GM12878 (cell line): ENCODE results near the gene CLVS2. TPM values are rescaled to one million over a fixed set of nuclear protein-coding genes. Genes with fewer than 3 reads are reported as not detected.

Experiments
- ATAC-seq: fragments of 200-7000 bp; cut with Tn5 transposase; 3 replicates; pipeline ENCODE4 v1.9.1; 2020; ENCODE audit warnings: mild to moderate bottlenecking, moderate library complexity
- BruUV-seq: library from RNA; stranded (reverse); fragments of 400-500 nt; replicated peaks from 2 replicates; lab custom pipeline; 2021; lab: Mats Ljungman, UMichigan
- CTCF ChIA-PET: fragments of 300-600 bp; sonication (Branson Sonifier 250); formaldehyde crosslinking; extraction: SDS; loops from one replicate; lab custom pipeline; 2021; ENCODE audit warnings: inconsistent platforms; lab: Yijun Ruan, JAX
- POLR2A ChIA-PET: fragments of 350-600 bp; formaldehyde crosslinking; extraction: SDS; loops from one replicate; lab custom pipeline; 2021; ENCODE audit warnings: inconsistent platforms; lab: Charles Lee
- RAD21 ChIA-PET: fragments of 300-600 bp; sonication (Branson Sonifier 250); formaldehyde crosslinking; loops from one replicate; lab custom pipeline; 2023; ENCODE audit warnings: antibody characterized with exemption; ENCODE audit not compliant: unreplicated experiment; lab: Charles Lee
- SMC1A ChIA-PET: fragments of 300-600 bp; sonication (Branson Sonifier 250); formaldehyde crosslinking; loops from one replicate; lab custom pipeline; 2023; ENCODE audit not compliant: unreplicated experiment, uncharacterized antibody; lab: Charles Lee
- DNase-seq: peaks from one replicate; pipeline ENCODE4 v3.0.0-alpha.2; 2011; ENCODE audit warnings: low read depth, low spot score
- FAIRE-seq: peaks from 3 replicates; lab custom pipeline; 2011; peaks lifted over from hg19 to GRCh38; lab: Jason Lieb, UNC
- H2AFZ ChIP-seq: 2 replicates; pipeline ENCODE4 v1.6.0; 2011; ENCODE audit warnings: low read depth, low read length, control low read depth; ENCODE audit not compliant: control insufficient read depth
- H3K27ac ChIP-seq: 2 replicates; pipeline ENCODE4 v1.5.1; 2011; ENCODE audit warnings: control low read depth; ENCODE audit not compliant: control insufficient read depth, insufficient read depth
- H3K27me3 ChIP-seq, 2 experiments: replicated peaks in 1 of 2; 2 replicates each; pipeline versions ENCODE4 v1.6.0 to v1.6.1; 2011; ENCODE audit warnings: low read length in 1 of 2; ENCODE audit not compliant: control insufficient read depth in 2 of 2, insufficient read depth in 2 of 2
- H3K36me3 ChIP-seq, 2 experiments: 2 replicates each; pipeline ENCODE4 v1.5.1; 2011; ENCODE audit warnings: low read length in 1 of 2; ENCODE audit not compliant: control insufficient read depth in 2 of 2, insufficient read depth in 2 of 2
- H3K4me1 ChIP-seq: 2 replicates; pipeline ENCODE4 v1.6.1; 2011; ENCODE audit warnings: mild to moderate bottlenecking, low read length, moderate library complexity, mixed read lengths; ENCODE audit not compliant: control insufficient read depth, insufficient read depth
- H3K4me2 ChIP-seq: 2 replicates; pipeline ENCODE4 v1.6.0; 2011; ENCODE audit warnings: control low read depth; ENCODE audit not compliant: control insufficient read depth, insufficient read depth
- H3K4me3 ChIP-seq: fragments of 200-600 bp; sonication (generic); 2 replicates; pipeline ENCODE4 v1.5.1; 2016
- H3K79me2 ChIP-seq: 2 replicates; pipeline ENCODE4 v1.6.0; 2011; ENCODE audit warnings: low read length; ENCODE audit not compliant: control insufficient read depth, insufficient read depth
- H3K9ac ChIP-seq: 2 replicates; pipeline ENCODE4 v1.8.0; 2011; ENCODE audit warnings: low read length, control low read depth, mixed read lengths; ENCODE audit not compliant: control insufficient read depth, insufficient read depth
- H3K9me3 ChIP-seq: replicated peaks from 3 replicates; pipeline ENCODE4 v1.5.1; 2011; ENCODE audit warnings: mild to moderate bottlenecking, low read length; ENCODE audit not compliant: control insufficient read depth, insufficient read depth
- H4K20me1 ChIP-seq: 2 replicates; pipeline ENCODE4 v1.6.0; 2011; ENCODE audit not compliant: control insufficient read depth, insufficient read depth
- CBFB ChIP-seq: IDR thresholded peaks from 2 replicates; pipeline ENCODE4 v1.6.1; 2016; ENCODE audit warnings: antibody characterized with exemption, low read depth
- ELK1 ChIP-seq: IDR thresholded peaks from 2 replicates; pipeline ENCODE4 v1.6.1; 2012; ENCODE audit warnings: low read depth, low read length, improper control_type of control experiment
- MEF2B ChIP-seq: fragments of 450-650 bp; IDR thresholded peaks from 2 replicates; pipeline ENCODE4 v1.6.1; 2018; ENCODE audit warnings: mild to moderate bottlenecking, moderate library complexity; ENCODE audit not compliant: partially characterized antibody, poor library complexity, severe bottlenecking
- NFIC ChIP-seq: IDR thresholded peaks from 2 replicates; pipeline ENCODE4 v1.6.1; 2012; ENCODE audit warnings: low read depth, mild to moderate bottlenecking, inconsistent platforms, low read length, moderate library complexity
- POLR2AphosphoS2 ChIP-seq: IDR thresholded peaks from 2 replicates; pipeline ENCODE4 v1.6.1; 2011; ENCODE audit warnings: low read depth, mild to moderate bottlenecking, low read length, improper control_type of control experiment, moderate library complexity
- REST ChIP-seq: IDR thresholded peaks from 2 replicates; pipeline ENCODE4 v1.6.1; 2012; ENCODE audit warnings: mild to moderate bottlenecking, low read depth, low read length
- SP1 ChIP-seq: IDR thresholded peaks from one replicate; pipeline ENCODE4 v1.6.1; 2011; ENCODE audit warnings: low read depth, low read length
- ZBED1 ChIP-seq: IDR thresholded peaks from 2 replicates; pipeline ENCODE4 v1.6.1; 2016; ENCODE audit warnings: borderline replicate concordance
- ZBTB40 ChIP-seq: fragments of 450-650 bp; IDR thresholded peaks from 2 replicates; pipeline ENCODE4 v1.6.1; 2016; ENCODE audit warnings: mild to moderate bottlenecking, moderate library complexity, borderline replicate concordance
- WGBS: methylation state at CpG from one replicate; pipeline ENCODE4 v1.1.6; 2016; ENCODE audit warnings: low lambda C conversion rate; ENCODE audit not compliant: insufficient replicate concordance, insufficient coverage; ENCODE audit errors: missing lambda C conversion rate; 5-methylcytosine and 5-hydroxymethylcytosine counted together
- in situ Hi-C: fragments of 300-500 bp; cut with MboI; formaldehyde crosslinking; loops from 9 replicates; pipeline ENCODE4 v1.14.3; 2018; ENCODE audit warnings: mixed read lengths
- intact Hi-C: fragments of 100-400 bp; cut with micrococcal nuclease; formaldehyde crosslinking; loops from one replicate; pipeline ENCODE4 v1.14.2; 2022; ENCODE audit not compliant: unreplicated experiment
- polyA plus RNA-seq, 11 experiments: library from polyadenylated mRNA; depleted of rRNA in 4 of 11; unstranded in 6 of 11; stranded (reverse) in 5 of 11; fragments of >200 nt; fragmentation: Nextera tagmentation in 4 of 11; fragmentation: Illumina TruSeq in 1 of 11; extraction: Ambion mirVana in 4 of 11; extraction: Trizol in 1 of 11; gene quantifications; 1 replicate in 1 of 11; 2 replicates in 10 of 11; pipeline versions ENCODE4 v1.2.1 to v1.2.3, GENCODE V29; 2011 to 2016; ENCODE audit warnings: inconsistent platforms in 2 of 11, missing spikeins in 2 of 11, low read depth in 1 of 11
- total RNA-seq, 4 experiments: library from RNA; depleted of rRNA in 3 of 4; stranded (reverse); fragments of >200 nt in 3 of 4; fragmentation: Illumina TruSeq in 1 of 4; extraction: Trizol in 1 of 4; gene quantifications; 2 replicates each; pipeline versions ENCODE4 v1.2.1 to v1.2.3, GENCODE V29; 2013 to 2021

Gene CLVS2
- total and polyA plus RNA-seq, 10 of the 15 experiments (the other 5 are each of a cell fraction or from before 2014, with no cell fraction given) = not detected

GRCh38 chr6:122996794-122997505, 915 bp downstream of the CLVS2 start:
- intact Hi-C loops (no loop called here), in situ Hi-C loops (no loop called here)
- Histone ChIP-seq H2AFZ (no peak overlapping the region), H3K4me2 (no peak overlapping the region), H3K9ac (no peak overlapping the region), H3K9me3 (no peaks in the 10 kb centered on the region), H3K27me3 (peaks cover 3 to 6% of the 10 kb centered on the region in 2 experiments; a peak in 3 of 4 replicates), H3K79me2 (no peaks in the 10 kb centered on the region), H3K36me3 (no peaks in the 10 kb centered on the region), H3K4me1 (no peaks in the 10 kb centered on the region), H3K4me3 (no peak overlapping the region), H3K27ac (no peak overlapping the region), H4K20me1 (no peaks in the 10 kb centered on the region)
- no peak for DNase-seq
- ChIA-PET POLR2A (no interaction called here), RAD21 (no interaction called here), SMC1A (no interaction called here)
- 51% methylated on average over 13 of the region's 19 CpGs for WGBS
- ATAC-seq = no peak
- FAIRE-seq = no peak
- BruUV-seq = no TSS peak
- no peak for TF ChIP-seq ZBTB40
- TF ChIP-seq MEF2B = no peak
- no peak for TF ChIP-seq REST
- TF ChIP-seq ZBED1 = no peak
- no peak for TF ChIP-seq NFIC
- no peak for TF ChIP-seq SP1
- TF ChIP-seq ELK1 = no peak
- no peak for TF ChIP-seq POLR2AphosphoS2
- no peak for TF ChIP-seq CBFB
- TF ChIP-seq, all 136 proteins: peak for 0
- CTCF ChIA-PET = no interaction called here
